OCI-LY1 (cell line): ENCODE measurements around the gene FOXK2.

Experiments
- EZH2 ChIP-seq: fragments of 200-600 bp; sonication (generic), shearing (Covaris generic); IDR thresholded peaks from 2 replicates; pipeline ENCODE4 v1.8.0; 2017; ENCODE audit warnings: borderline replicate concordance, mixed run types, mild to moderate bottlenecking, antibody characterized with exemption, low read length, moderate library complexity, mixed read lengths
- TF ChIP-seq, protein P1 (sequence below): fragments of 200-600 bp; sonication (generic), shearing (Covaris generic); IDR thresholded peaks from 2 replicates; pipeline ENCODE4 v1.5.1; 2017; ENCODE audit warnings: mild to moderate bottlenecking, antibody characterized with exemption, low read length, moderate library complexity, mixed read lengths

DNA sequence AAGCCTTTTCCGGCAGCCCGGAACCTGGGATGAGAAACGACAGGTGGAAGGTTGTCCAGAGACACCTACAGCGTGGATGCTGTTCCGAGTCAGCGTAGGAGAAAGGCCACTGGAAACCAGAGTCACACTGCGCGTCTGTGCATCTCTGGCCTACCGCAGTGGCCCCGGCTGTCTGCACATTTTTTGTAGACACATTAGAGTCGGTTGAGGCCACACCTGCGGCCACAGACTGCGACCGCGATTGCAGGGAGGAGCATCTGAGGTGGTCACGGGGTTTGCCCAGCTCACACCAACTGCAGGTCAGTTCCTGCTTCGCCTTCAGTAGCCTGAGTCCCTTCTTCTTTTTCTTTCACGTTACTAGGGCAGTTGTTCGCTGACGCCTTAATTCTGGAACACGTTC is 76.4 kb downstream of the FOXK2 start:
- TF ChIP-seq, protein P1, sequence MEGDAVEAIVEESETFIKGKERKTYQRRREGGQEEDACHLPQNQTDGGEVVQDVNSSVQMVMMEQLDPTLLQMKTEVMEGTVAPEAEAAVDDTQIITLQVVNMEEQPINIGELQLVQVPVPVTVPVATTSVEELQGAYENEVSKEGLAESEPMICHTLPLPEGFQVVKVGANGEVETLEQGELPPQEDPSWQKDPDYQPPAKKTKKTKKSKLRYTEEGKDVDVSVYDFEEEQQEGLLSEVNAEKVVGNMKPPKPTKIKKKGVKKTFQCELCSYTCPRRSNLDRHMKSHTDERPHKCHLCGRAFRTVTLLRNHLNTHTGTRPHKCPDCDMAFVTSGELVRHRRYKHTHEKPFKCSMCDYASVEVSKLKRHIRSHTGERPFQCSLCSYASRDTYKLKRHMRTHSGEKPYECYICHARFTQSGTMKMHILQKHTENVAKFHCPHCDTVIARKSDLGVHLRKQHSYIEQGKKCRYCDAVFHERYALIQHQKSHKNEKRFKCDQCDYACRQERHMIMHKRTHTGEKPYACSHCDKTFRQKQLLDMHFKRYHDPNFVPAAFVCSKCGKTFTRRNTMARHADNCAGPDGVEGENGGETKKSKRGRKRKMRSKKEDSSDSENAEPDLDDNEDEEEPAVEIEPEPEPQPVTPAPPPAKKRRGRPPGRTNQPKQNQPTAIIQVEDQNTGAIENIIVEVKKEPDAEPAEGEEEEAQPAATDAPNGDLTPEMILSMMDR = no peak
- TF ChIP-seq EZH2 = no peak
